ENCODE data around the gene PPP4R1.
"Not testable (repeated sequence)": the region's sequence is repeated elsewhere in the genome, so short reads cannot be mapped to it uniquely, and the experiment has no call there.

PPP4R1 gene, protein sequence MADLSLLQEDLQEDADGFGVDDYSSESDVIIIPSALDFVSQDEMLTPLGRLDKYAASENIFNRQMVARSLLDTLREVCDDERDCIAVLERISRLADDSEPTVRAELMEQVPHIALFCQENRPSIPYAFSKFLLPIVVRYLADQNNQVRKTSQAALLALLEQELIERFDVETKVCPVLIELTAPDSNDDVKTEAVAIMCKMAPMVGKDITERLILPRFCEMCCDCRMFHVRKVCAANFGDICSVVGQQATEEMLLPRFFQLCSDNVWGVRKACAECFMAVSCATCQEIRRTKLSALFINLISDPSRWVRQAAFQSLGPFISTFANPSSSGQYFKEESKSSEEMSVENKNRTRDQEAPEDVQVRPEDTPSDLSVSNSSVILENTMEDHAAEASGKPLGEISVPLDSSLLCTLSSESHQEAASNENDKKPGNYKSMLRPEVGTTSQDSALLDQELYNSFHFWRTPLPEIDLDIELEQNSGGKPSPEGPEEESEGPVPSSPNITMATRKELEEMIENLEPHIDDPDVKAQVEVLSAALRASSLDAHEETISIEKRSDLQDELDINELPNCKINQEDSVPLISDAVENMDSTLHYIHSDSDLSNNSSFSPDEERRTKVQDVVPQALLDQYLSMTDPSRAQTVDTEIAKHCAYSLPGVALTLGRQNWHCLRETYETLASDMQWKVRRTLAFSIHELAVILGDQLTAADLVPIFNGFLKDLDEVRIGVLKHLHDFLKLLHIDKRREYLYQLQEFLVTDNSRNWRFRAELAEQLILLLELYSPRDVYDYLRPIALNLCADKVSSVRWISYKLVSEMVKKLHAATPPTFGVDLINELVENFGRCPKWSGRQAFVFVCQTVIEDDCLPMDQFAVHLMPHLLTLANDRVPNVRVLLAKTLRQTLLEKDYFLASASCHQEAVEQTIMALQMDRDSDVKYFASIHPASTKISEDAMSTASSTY

DNA sequence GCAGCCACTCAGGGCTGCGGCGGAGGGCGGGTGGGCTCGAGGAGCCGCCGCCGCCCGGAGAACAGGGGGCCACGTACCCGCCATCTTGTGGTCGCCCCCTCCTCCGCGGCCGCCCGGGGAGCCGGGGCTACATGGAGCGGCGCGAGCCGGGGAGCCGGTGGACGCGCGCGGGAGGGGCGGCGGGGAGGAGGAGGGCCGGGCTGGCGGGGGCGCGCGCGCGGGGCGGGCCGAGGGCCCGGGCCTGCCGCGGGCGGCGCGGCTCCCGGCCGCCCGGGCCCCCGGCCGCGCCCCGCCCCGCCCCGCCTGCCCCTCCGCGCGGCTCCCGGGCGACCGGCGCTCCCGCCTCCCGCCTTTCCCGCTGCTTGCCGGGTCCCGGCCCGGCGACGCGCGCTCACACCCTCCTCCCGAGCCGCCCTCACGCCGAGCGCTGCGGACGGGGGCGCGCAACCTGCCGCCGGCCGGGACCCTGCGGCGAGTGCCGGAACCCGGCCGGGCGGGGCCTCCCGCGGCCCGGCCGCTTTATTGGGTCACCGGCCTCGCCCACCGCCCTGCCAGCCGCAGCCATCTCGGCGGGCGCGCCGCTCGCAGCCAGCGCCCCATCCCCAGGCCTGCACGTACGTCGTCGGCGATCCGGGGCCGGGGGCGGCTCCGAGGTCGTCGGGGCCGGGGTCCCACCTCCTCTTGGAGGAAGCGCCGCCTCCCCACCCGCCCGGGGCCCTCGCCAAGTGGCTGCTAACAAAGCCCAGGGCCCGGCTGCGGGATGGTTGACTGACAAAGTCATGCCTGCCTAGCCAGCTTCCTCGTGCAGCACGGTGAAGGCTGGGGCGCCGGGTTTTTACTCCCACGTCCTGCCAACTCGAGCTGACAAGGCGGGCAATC is at the start of gene PPP4R1:
TSS of gene PPP4R1 (minus strand) at position 159 of the 879 bp plus-strand sequence. CDS start at position 84, 75 bp downstream.
- peak; percentile 58 to 71 for DNase-seq

DNA sequence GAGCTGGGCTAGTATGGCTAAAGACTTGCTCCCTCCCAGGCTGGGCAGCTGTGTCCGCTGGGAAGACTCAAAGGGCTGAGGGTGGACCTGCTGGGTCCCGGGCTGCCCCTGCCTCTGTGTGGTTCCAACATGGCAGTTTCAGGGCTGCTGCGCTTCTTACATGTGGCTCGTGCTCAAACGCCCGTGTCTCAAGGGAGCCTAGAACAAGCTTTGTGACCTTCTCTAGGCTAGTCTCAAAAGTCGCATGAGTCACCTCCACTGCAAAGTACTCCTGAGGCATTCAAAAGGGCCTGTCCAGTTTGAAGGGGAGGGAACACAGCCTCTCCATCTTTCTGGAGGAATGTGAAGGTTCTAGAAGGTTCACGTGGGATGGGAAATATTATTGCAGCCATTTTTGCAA is 49.0 kb upstream of the PPP4R1 start:
- no peak for DNase-seq

DNA sequence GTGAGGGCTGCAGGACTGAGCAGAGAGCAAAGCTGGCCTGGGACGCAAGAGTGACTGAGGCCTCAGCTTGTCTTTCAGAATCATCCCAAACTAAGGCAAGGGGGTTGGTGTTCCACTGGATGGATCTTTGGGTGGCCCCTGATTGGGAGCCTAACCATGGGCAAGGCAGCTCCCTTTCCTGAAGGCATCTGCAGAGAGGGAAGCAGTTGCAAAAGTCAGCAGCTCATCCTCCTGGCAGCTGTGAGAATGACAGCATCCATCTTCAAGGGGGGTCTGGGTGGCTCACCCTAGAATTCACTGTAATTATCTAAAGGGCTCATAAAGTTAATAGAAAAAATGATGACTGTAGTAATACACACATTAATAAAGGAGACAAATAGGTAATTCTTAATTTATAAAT is 47.2 kb upstream of the PPP4R1 start:
- DNase-seq: no peak

DNA sequence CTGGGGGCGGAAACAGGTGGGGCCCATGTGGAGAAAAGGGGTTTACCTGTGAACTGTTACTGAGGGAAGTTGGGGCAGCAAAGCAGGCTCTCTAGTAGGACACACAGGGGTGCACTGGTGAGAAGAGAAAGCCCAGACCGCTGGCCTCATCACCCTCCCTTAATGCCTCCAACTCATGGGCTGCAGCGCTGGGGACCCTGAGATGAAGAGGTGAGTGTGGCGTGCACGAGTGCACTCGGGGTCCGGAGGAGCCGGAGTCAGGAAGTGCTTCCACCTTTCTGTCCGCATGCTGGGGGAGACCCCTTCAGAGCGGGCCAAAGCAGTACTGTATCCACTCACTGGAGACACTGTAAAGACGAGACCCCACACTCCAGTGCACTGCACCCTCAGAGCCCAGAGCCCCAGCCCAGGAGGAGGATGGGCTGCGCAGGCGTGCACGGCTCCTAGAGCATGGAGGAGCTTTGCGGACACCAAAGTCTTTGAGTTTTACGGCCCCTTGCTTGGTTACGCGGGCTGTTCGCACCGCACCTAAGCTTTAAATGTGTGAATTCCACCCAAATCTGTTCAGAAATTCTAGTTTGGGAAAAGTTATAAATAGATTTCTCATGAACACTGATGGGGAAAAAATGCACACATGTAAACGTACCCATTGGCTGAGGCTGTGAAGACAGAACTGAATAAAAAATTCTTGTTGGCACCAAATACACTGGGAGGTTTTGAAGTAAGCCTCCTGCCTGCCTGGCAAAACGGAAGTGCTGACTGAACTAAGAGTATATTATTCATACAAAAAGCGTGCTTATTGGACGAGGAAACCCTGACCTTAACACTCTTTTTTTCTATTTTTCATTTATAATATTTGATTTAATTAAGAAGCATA is 45.4 kb upstream of the PPP4R1 start:
- DNase-seq: no peak

DNA sequence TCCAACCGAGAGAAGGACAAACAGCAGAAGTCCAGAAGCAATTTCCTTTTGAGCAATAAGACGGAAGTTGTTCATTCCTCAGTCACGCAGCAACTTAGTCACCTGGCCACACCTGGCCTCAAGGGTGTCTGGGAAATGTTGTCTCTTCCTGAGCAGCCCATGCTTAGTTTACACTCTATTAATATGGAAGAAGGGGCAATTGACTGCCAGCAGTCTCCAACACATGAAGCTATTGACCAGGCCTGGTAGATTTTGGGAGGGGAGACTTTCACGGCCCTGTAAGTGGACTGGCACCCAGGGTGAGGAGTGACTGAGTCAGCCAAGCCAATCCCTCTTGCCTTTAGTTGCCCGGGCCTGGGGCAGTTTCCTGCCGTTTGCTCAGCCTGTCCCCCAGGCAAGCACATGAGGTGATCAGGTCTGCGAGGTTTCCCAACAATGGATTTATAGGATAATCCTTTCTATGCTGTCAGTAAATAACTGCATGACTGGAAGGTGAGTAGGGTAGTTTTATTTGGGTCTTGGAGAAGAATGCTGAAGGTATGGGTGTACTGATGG is 43.8 kb upstream of the PPP4R1 start:
- DNase-seq: no peak

DNA sequence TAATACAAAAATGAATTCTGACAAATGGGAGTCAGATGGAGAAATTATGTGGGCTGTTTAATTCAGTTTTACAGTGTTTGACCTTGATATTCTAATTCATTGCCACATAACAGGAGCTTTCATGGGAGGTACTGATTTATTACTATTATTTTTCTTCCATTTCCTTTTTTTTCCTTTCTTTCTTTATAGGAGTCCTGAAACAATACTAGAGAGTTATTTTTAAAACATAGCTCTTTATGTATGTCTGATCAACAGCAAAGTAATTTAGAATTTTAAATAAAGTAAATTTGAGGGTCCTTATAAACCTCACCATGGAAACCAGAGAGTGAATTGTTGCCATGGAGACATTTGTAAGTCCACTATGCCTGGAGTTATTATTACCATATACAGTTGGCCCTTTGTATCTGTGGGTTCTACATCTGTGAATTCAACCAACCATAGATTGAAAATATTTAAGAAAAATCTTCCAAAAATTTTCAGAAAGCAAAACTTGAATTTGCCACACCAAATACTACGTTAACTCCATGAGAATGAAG is 40.9 kb upstream of the PPP4R1 start:
- DNase-seq: no peak

DNA sequence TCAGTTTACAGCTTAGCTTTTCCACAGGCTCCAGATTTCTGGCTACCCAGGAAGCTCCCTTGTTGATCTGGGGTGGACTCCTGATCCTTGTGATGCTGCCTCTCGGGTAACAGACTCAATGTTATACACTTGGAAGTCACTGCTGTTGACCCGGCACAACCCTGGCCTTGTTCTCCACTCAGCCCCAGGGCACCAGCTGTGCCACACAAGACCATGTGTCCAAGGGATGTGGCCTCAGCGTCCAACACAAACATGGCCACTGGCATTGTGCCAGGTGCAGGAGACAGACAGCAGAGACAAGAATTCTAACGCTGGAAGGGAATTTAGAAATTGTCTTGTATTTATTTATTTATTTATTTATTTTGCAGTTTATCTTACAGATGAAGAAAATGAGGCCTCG is 39.0 kb upstream of the PPP4R1 start:
- no peak for DNase-seq

DNA sequence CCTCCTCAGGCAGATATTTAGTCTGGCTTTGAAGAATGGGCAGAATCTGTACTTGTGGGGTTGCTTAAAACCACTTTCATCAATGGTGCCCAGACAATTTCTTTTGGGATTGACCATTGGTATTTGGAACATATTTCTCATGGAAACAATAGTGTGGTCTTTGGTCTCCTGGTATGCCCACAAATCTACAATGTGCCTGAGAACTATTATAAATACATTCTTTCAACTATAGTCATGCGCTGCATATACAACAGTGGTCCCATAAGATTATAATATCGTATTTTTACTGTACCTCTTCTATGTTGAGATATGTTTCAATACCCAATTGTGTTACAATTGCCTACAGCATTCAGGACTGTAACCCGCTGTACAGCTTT is 34.8 kb upstream of the PPP4R1 start:
- no peak for DNase-seq

DNA sequence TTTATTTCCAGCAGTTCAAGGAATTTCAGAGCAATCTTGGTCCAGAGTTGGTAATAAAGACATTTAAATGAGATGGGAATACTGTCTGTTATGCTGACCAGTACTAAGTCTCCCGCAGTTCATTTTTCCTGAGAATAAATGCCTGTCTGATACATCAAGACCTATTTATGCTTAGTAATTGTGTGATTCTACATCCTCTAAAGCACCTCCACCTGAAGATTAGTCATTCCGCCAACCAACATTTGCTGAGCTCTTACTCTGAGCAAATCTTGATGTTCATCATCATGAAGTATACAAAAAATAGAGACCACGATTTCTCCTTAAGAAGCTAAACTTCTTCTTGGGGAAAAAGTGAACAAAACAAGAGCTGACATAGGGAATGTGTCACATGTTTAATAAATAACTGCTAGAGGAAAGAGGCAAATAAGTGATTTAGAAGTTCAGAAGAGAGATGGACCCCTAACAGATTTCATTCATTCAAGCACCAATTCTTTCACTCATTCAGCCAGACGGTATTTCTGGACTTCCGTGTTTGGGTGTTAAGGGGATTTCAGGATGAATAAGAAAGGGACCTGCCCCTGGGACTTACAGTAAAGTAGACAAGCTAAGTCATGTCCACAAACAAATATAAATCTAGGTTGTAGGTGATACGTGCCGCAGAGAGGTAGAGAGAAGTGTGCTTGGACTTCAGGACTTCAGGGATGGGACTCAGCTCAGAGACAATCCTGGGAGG is 34.2 kb upstream of the PPP4R1 start:
- DNase-seq: no peak

DNA sequence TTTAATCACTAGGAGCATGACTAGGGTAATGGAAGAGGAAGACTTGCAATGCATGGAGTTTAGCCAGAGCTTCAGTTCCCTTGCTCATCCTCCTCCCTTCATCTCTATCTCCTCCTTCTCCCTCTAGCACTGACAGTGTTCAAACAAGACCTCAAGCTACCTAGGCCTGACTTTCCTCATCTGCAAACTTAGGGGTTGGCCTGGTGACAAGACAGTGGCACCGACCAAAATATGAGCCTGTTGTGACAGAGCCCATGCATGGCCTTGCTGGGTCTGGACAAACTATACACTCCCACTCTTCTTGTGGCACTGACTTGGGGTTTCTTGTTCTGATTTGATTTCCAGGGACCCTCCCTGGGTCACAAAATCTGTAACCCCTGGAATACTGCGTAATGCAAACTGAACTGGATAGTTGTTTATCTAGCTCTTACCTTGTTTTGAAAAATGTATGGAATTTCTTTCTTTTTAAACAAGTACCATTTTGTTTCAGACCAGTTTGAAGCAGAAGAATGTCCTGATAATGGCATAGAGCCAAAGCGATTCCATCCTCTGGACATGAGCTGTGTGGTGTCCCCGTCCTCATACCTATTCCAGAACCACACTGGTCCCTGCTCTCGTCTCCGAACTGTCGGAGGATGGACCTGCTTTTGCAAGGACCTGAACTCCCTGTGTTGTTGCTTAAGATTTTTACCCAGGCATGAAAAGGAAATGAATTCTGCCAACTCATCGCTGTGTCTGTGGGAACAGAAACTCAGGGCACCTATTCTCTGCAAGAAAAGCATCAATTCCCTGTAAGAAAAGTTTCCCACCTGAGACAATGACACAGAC is 33.4 kb upstream of the PPP4R1 start:
- no peak for DNase-seq

DNA sequence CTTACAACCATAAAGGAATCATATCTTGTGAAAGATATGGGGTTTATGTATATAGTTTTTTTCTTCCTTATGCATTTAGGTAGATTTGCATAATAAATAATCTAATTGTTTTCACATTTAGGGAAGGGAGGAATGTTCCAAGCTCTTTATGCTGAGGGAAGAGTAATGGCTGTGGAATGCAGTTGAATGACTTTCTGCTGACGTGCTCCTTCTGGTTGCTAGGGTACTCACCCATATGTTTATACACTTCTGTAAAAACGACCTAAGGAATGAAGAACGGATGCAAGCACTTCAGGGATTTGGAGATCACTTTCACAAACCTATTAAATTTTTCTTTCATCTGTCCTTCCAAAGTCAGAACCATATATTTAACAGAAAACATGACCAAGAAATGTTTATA is 29.2 kb upstream of the PPP4R1 start:
- DNase-seq: no peak

DNA sequence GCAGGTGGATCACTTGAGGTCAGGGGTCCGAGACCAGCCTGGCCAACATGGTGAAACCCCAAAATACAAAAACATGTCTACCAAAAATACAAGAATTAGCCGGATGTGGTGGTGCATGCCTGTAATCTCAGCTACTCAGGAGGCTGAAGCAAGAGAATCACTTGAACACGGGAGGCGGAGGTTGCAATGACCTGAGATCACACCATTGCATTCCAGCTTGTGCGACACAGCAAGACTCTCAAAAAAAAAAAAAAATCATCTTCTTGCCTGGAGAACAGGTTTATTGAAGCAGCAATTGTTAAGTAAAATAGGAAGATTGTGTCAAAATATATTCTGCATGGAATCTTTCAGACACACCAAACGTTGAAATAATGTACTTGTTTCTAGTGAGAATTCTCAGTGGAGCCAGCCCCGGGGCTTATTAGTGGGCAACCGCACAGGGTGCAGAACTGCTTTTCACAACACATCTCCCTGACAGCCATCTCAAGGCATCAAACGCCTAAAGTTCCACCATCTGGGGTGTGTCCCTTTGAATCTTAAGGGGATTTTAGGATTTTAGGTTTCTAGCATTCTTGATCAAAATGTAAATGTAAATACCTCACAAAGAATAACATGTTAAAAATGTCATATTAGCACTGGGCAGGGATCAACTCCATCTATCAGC is 28.6 kb upstream of the PPP4R1 start:
- no peak for DNase-seq

DNA sequence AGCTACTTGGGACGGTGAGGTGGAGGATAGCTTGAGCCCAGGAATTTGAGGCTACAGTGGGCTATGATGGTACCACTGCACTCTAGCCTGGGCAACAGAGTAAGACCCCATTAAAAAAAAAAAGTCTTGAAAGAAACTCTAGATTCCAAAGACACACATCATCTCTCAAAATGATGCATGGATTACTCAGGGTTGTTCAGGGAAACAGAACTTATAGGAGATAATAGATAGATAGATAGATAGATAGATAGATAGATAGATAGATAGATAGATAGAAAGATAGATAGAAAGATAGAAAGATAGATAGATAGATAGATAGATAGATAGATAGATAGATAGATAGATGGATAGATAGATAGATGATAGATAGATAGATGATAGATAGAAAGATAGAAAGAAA is 26.7 kb upstream of the PPP4R1 start:
- not testable (repeated sequence) for DNase-seq

DNA sequence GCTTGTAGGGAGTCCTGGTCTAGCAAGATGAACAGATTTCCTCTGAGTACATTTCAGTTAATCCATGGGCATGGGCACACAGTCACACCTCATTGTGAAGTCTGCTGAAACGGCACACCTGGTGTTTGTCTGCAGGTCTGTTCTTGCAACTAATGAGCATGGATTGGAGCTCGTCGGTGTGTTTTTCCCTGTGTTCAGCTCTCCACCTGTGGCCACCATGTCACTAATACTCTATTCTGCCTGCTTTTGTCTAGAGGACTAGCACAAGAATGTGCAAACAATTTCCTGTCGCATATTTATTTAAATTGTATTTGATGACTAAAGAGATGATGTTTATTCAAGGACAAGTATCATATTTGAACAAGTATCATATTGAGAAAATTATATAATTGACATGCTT is 24.5 kb upstream of the PPP4R1 start:
- DNase-seq: no peak

DNA sequence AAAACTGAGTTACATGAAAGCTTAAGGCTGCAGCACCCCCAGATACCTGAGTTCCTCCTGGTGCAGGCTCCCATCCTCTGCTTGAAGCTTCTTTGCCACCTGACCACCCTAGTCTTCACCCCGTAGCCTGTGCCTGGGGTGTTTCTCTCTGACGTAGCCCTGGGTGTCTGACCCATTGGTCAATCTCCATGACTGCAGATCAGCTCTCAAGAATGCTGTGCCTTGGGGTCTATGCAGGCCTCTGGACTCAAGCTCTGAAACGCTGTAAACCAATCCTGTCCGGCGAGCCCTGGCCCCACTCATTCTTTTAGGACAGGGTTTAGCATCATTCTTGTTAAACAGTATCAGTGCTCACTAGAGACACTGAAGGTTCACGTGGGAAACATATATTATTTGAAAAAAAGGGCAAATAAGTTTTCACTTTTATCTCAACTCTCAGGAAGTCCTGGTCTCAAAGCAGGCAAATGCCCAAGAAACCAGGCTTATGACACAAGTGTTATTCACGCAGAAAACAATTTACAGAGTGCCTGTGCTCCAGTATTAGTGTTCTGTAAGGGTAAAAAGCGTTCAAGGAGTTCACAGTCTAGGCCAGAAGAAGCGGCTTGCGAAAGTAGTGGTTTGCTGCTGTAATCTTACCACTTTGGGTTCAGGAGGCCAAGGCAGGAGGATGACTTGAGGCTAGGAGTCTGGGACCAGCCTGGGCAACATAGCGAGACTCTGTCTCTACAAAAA is 22.8 kb upstream of the PPP4R1 start:
- no peak for DNase-seq

DNA sequence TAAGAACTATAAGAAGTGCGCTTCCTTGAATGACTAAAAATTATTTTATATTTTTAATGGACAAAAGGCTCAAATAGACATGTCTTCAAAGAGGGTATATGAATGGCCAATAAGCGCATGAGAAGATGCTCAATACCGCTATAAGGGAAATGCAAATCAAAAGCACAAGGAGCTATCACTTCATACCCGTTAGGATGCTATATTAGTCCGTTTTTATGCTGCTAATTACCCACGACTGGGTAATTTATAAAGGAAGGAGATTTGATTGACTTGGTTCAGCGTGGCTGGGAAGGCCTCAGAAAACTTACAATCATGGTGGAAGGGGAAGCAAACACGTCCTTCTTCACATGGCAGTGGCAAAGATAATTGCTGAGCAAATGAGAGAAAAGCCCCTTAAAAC is 20.5 kb upstream of the PPP4R1 start:
- DNase-seq: no peak

DNA sequence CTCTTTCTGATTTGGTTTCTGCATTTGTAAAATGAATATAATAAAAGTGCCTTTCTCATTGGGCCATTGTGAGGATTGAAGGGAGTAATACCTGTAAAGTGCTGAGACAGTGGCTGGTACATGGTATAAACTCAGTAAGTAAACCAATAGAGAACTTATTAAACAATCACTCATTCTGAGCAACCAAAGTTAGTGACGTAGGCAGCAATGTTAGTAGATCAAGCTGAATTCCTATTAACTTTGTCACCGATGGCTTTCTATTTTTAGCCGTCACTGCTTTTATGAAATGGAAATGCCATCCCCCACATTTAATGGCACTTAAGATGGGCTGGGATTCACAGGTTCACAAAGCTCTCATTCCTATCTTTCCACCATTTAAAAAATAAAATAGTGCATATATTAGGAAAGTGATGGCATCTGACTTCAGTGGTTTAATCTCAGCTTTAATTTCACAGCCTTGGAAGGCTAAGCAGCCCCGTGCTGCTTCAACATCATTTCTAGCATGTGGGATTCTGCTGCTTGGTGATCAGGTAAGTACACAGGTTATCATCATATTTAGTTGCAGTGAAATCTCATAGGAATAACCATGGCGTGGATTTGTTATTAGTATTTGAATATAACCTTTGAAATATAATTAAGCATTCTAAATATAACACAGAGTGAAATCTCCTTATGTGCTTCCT is 17.6 kb upstream of the PPP4R1 start:
- no peak for DNase-seq

DNA sequence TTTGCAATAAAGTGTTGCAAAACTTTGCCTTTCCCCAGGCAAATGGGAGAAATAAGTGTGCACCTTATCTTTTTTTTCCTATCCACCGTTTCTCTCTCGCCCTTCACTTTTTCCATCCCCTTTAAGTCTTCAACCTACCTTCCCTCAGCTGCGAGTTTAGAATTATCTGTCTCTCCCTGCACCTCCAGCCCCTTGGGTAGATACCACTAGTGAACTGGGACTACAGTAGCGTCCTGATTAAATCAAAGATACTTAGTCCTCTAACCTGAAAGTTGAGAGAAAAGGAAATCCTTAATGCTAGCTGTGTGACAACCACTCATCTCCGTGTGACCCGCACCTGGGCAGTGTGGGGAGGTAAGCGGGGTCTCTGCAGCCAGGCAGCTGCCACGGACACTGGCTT is 16.1 kb upstream of the PPP4R1 start:
- DNase-seq: no peak

Measured in stimulated activated CD4-positive, alpha-beta T cell treated with anti-CD3 and anti-CD28 coated beads, Interleukin-4, amount 100 ng/mL, for 4 hours (primary cell).